Measurements from ENCODE around the gene C19orf38.

DNA sequence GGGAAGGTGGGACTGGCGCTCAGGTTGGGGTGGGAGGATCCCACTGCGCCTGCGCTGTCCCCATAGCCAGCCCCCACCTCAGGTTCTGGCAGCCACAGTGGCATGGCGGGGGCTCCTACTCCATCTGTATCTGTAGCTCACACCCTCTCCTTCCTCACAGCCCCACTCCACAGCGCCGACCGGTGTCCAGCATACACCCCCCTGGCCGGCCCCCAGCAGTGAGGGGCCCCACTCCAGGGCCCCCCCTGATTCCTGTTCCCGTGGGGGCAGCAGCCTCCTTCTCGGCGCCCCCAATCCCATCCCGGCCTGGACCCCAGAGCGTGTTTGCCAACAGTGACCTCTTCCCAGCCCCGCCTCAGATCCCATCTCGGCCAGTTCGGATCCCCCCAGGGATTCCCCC, 18.2 kb upstream of the C19orf38 start:
- TF ChIP-seq EZH2 (IDR thresholded peaks at IDR 0.05; ENCODE audit: borderline replicate concordance, insufficient read depth, low read depth, low read length, poor library complexity, severe bottlenecking), result no peak
- TF ChIP-seq, protein P1, sequence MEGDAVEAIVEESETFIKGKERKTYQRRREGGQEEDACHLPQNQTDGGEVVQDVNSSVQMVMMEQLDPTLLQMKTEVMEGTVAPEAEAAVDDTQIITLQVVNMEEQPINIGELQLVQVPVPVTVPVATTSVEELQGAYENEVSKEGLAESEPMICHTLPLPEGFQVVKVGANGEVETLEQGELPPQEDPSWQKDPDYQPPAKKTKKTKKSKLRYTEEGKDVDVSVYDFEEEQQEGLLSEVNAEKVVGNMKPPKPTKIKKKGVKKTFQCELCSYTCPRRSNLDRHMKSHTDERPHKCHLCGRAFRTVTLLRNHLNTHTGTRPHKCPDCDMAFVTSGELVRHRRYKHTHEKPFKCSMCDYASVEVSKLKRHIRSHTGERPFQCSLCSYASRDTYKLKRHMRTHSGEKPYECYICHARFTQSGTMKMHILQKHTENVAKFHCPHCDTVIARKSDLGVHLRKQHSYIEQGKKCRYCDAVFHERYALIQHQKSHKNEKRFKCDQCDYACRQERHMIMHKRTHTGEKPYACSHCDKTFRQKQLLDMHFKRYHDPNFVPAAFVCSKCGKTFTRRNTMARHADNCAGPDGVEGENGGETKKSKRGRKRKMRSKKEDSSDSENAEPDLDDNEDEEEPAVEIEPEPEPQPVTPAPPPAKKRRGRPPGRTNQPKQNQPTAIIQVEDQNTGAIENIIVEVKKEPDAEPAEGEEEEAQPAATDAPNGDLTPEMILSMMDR (IDR thresholded peaks at IDR 0.05), result no peak
